Measurements from ENCODE around the gene CLDN6.

GRCh38 chr16:2973605-2974318 lies 44.2 kb downstream of the CLDN6 start:
- no peak; the same call in 1 of the 2 replicates for TF ChIP-seq POLR2A (IDR thresholded peaks at IDR 0.05; ENCODE audit: low read depth, low read length)
- TF ChIP-seq POLR2AphosphoS5 (IDR thresholded peaks at IDR 0.05; ENCODE audit: low read depth, low read length), result no peak
- TF ChIP-seq TAF1 (IDR thresholded peaks at IDR 0.05; ENCODE audit: low read depth, low read length), result no peak
- TF ChIP-seq SPI1 (IDR thresholded peaks at IDR 0.05; ENCODE audit: low read depth, low read length), result no peak
- TF ChIP-seq POU2F2 (IDR thresholded peaks at IDR 0.05; ENCODE audit: low read depth, low read length), result no peak
